Measurements from ENCODE around the gene RCAN2. TPM values are rescaled to one million over a fixed set of nuclear protein-coding genes. Genes with fewer than 3 reads are reported as not detected.

The RCAN2 gene
- total RNA-seq, 1 donor from 2014 or later, result 5.8 TPM

GRCh38 chr6:46521464-46521971 lies 30.3 kb upstream of the RCAN2 start:
- H3K4me1 Mint-ChIP-seq, result no peaks in the 10 kb centered on the region
- no peaks in the 10 kb centered on the region for H3K9me3 Mint-ChIP-seq
- Histone ChIP-seq H3K4me2 (no peak overlapping the region), H3K9me3 (ENCODE audit: low read depth) (no peaks in the 10 kb centered on the region), H3K9ac (no peak overlapping the region), H2AFZ (replicated peaks) (no peak overlapping the region), H3K4me1 (no peaks in the 10 kb centered on the region), H3K79me2 (ENCODE audit: low read depth) (no peaks in the 10 kb centered on the region), H4K20me1 (ENCODE audit: low read depth) (no peaks in the 10 kb centered on the region), H3F3A (ENCODE audit: low read depth) (no peaks in the 10 kb centered on the region), H3K4me3 (no peak overlapping the region), H3K36me3 (no peaks in the 10 kb centered on the region), H3K27ac (no peak overlapping the region), H3K27me3 (no peaks in the 10 kb centered on the region)
- no peaks in the 10 kb centered on the region for H3K36me3 Mint-ChIP-seq
- no peaks in the 10 kb centered on the region for H3K27me3 Mint-ChIP-seq (ENCODE audit: insufficient read depth, low read depth)
- TF ChIP-seq CTCF (IDR thresholded peaks at IDR 0.05) (no peak), EZH2phosphoT487 (IDR thresholded peaks at IDR 0.05) (no peak), EZH2 (IDR thresholded peaks at IDR 0.05) (no peak)
- H3K4me3 Mint-ChIP-seq, result no peak overlapping the region
- no peak for DNase-seq (ENCODE audit: low spot score)
- no peak overlapping the region for H3K27ac Mint-ChIP-seq

- Histone ChIP-seq H3K27ac (no peak overlapping the region), H3K27me3 (no peaks in the 10 kb centered on the region), H3K79me2 (ENCODE audit: low read depth) (no peaks in the 10 kb centered on the region), H4K20me1 (ENCODE audit: low read depth) (no peaks in the 10 kb centered on the region), H3K36me3 (no peaks in the 10 kb centered on the region), H3F3A (ENCODE audit: low read depth) (no peaks in the 10 kb centered on the region), H3K9me3 (ENCODE audit: low read depth) (no peaks in the 10 kb centered on the region), H2AFZ (replicated peaks) (no peak overlapping the region), H3K9ac (no peak overlapping the region), H3K4me3 (no peak overlapping the region), H3K4me2 (no peak overlapping the region), H3K4me1 (no peaks in the 10 kb centered on the region)
- no peaks in the 10 kb centered on the region for H3K36me3 Mint-ChIP-seq
- TF ChIP-seq EZH2phosphoT487 (IDR thresholded peaks at IDR 0.05) (no peak), CTCF (IDR thresholded peaks at IDR 0.05) (no peak), EZH2 (IDR thresholded peaks at IDR 0.05) (no peak)
- no peak for DNase-seq (ENCODE audit: low spot score)
- no peaks in the 10 kb centered on the region for H3K4me1 Mint-ChIP-seq
- H3K4me3 Mint-ChIP-seq, result no peak overlapping the region
- peaks cover 2% of the 10 kb centered on the region for H3K27me3 Mint-ChIP-seq (ENCODE audit: insufficient read depth, low read depth)
- no peak overlapping the region for H3K27ac Mint-ChIP-seq
- H3K9me3 Mint-ChIP-seq, result no peaks in the 10 kb centered on the region
Observed at GRCh38 chr6:46517202-46517601, 26.0 kb upstream of the RCAN2 start.

GRCh38 chr6:46513533-46513932 lies 22.3 kb upstream of the RCAN2 start:
- Mint-ChIP-seq H3K4me3 (no peak overlapping the region), H3K36me3 (no peaks in the 10 kb centered on the region), H3K27ac (no peak overlapping the region), H3K9me3 (no peaks in the 10 kb centered on the region), H3K27me3 (ENCODE audit: insufficient read depth, low read depth) (peaks cover 2% of the 10 kb centered on the region), H3K4me1 (no peaks in the 10 kb centered on the region)
- no peak overlapping the region for H2AFZ ChIP-seq (replicated peaks)
- no peak for TF ChIP-seq EZH2phosphoT487 (IDR thresholded peaks at IDR 0.05)
- no peak for TF ChIP-seq EZH2 (IDR thresholded peaks at IDR 0.05)
- no peak for TF ChIP-seq CTCF (IDR thresholded peaks at IDR 0.05)
- no peak overlapping the region for H3K4me3 ChIP-seq
- H3F3A ChIP-seq (ENCODE audit: low read depth), result no peaks in the 10 kb centered on the region
- H3K9me3 ChIP-seq (ENCODE audit: low read depth), result no peaks in the 10 kb centered on the region
- H3K79me2 ChIP-seq (ENCODE audit: low read depth), result no peaks in the 10 kb centered on the region
- DNase-seq (ENCODE audit: low spot score), result no peak
- no peak overlapping the region for H3K9ac ChIP-seq
- H3K36me3 ChIP-seq, result no peaks in the 10 kb centered on the region
- H3K27me3 ChIP-seq, result no peaks in the 10 kb centered on the region
- H4K20me1 ChIP-seq (ENCODE audit: low read depth), result no peaks in the 10 kb centered on the region
- H3K27ac ChIP-seq, result no peak overlapping the region
- H3K4me1 ChIP-seq, result no peaks in the 10 kb centered on the region
- H3K4me2 ChIP-seq, result no peak overlapping the region
